ENCODE data around the gene OSBP. TPM values are rescaled to one million over a fixed set of nuclear protein-coding genes. Genes with fewer than 3 reads are reported as not detected.

Gene OSBP
- total and polyA plus RNA-seq, 9 of the 15 experiments (the other 6 are each of a cell fraction or from before 2014, with no cell fraction given), result 11.7 to 49.0 (median 28.7) TPM

- TF ChIP-seq, protein P1, sequence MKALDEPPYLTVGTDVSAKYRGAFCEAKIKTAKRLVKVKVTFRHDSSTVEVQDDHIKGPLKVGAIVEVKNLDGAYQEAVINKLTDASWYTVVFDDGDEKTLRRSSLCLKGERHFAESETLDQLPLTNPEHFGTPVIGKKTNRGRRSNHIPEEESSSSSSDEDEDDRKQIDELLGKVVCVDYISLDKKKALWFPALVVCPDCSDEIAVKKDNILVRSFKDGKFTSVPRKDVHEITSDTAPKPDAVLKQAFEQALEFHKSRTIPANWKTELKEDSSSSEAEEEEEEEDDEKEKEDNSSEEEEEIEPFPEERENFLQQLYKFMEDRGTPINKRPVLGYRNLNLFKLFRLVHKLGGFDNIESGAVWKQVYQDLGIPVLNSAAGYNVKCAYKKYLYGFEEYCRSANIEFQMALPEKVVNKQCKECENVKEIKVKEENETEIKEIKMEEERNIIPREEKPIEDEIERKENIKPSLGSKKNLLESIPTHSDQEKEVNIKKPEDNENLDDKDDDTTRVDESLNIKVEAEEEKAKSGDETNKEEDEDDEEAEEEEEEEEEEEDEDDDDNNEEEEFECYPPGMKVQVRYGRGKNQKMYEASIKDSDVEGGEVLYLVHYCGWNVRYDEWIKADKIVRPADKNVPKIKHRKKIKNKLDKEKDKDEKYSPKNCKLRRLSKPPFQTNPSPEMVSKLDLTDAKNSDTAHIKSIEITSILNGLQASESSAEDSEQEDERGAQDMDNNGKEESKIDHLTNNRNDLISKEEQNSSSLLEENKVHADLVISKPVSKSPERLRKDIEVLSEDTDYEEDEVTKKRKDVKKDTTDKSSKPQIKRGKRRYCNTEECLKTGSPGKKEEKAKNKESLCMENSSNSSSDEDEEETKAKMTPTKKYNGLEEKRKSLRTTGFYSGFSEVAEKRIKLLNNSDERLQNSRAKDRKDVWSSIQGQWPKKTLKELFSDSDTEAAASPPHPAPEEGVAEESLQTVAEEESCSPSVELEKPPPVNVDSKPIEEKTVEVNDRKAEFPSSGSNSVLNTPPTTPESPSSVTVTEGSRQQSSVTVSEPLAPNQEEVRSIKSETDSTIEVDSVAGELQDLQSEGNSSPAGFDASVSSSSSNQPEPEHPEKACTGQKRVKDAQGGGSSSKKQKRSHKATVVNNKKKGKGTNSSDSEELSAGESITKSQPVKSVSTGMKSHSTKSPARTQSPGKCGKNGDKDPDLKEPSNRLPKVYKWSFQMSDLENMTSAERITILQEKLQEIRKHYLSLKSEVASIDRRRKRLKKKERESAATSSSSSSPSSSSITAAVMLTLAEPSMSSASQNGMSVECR (CRISPR knock-in tag; IDR thresholded peaks at IDR 0.05), result peak; percentile 12; the same call in 1 of the 2 replicates
- peak; percentile 49; the same call in 1 of the 2 replicates for TF ChIP-seq TOE1 (IDR thresholded peaks at IDR 0.05; ENCODE audit: borderline replicate concordance)
- no peak for TF ChIP-seq TOE1 (CRISPR knock-in tag; IDR thresholded peaks at IDR 0.05; ENCODE audit: borderline replicate concordance, low read depth)
- TF ChIP-seq TEAD4 (IDR thresholded peaks at IDR 0.05; ENCODE audit: low read length), result peak; percentile 78
- TF ChIP-seq TEAD4 (CRISPR knock-in tag; IDR thresholded peaks at IDR 0.05; ENCODE audit: borderline replicate concordance), result no peak
- TF ChIP-seq MIER1 (IDR thresholded peaks at IDR 0.05; ENCODE audit: low read depth), result 0 out of 2 replicates have a peak, but pooled peaks have one; percentile 64
- TF ChIP-seq DNMT1 (IDR thresholded peaks at IDR 0.05), result 0 out of 2 replicates have a peak, but pooled peaks have one; percentile 82
- no peak for TF ChIP-seq KLF10 (CRISPR knock-in tag; IDR thresholded peaks at IDR 0.05)
- no peak for TF ChIP-seq ZNF707 (CRISPR knock-in tag; conservative IDR thresholded peaks at IDR 0.05)
- TF ChIP-seq TAF7 (tag; IDR thresholded peaks at IDR 0.05), result no peak
- TF ChIP-seq ZNF75A (CRISPR knock-in tag; IDR thresholded peaks at IDR 0.05), result no peak
- TF ChIP-seq KDM4B (IDR thresholded peaks at IDR 0.05; ENCODE audit: borderline replicate concordance in 2 of 2, low read depth in 1 of 2), result no peak
- peak in 1 of 2 experiments; percentile 74; a peak in 2 of 4 replicates for TF ChIP-seq FOXK2 (conservative IDR thresholded peaks at IDR 0.05 in 1 of 2, IDR thresholded peaks at IDR 0.05 in 1 of 2; ENCODE audit: low read depth in 2 of 2)
- no peak for TF ChIP-seq ZNF280B (CRISPR knock-in tag; IDR thresholded peaks at IDR 0.05)
- TF ChIP-seq TAL1 (IDR thresholded peaks at IDR 0.05), result no peak
- TF ChIP-seq MYNN (IDR thresholded peaks at IDR 0.05), result peak; percentile 26; the same call in 1 of the 2 replicates
- no peak for TF ChIP-seq MYNN (CRISPR knock-in tag; IDR thresholded peaks at IDR 0.05)
- no peak for TF ChIP-seq GATA2 (CRISPR knock-in tag; IDR thresholded peaks at IDR 0.05)
Measured at GRCh38 chr11:59560290-59560701, 55.3 kb downstream of the OSBP start (continued).

Measured in K562 (cell line).